ENCODE data around the gene ADGRG3.

Gene ADGRG3

GRCh38 chr16:57668263-57668571 lies at the start of gene ADGRG3:
Gene ADGRG3 (plus strand): TSS chr16:57668306. CDS start chr16:57668348, 42 bp downstream.
- DNase-seq: no peak

GRCh38 chr16:57619133-57619605 lies 48.9 kb upstream of the ADGRG3 start:
- DNase-seq: no peak

GRCh38 chr16:57619606-57620334 lies 48.3 kb upstream of the ADGRG3 start:
- DNase-seq: no peak

- no peak for DNase-seq
Measured at GRCh38 chr16:57620335-57621231, 47.5 kb upstream of the ADGRG3 start.

GRCh38 chr16:57621521-57622271 lies 46.4 kb upstream of the ADGRG3 start:
- no peak for DNase-seq

GRCh38 chr16:57622361-57623250 lies 45.5 kb upstream of the ADGRG3 start:
- no peak for DNase-seq

- DNase-seq: no peak
Measured at GRCh38 chr16:57623251-57624043, 44.7 kb upstream of the ADGRG3 start.

GRCh38 chr16:57624044-57624688 lies 43.9 kb upstream of the ADGRG3 start:
- DNase-seq: no peak

GRCh38 chr16:57624806-57625500 lies 43.2 kb upstream of the ADGRG3 start:
- no peak for DNase-seq

GRCh38 chr16:57626420-57627170 lies 41.5 kb upstream of the ADGRG3 start:
- DNase-seq: no peak

GRCh38 chr16:57627184-57627871 lies 40.8 kb upstream of the ADGRG3 start:
- no peak for DNase-seq

- peak; percentile 80 for DNase-seq
Measured at GRCh38 chr16:57628008-57628781, 39.9 kb upstream of the ADGRG3 start, which contains the start of gene ADGRG1. Gene ADGRG1 (plus strand): TSS chr16:57628630. CDS start chr16:57650288, 21,658 bp downstream.

- DNase-seq: no peak
Measured at GRCh38 chr16:57628783-57629293, 39.3 kb upstream of the ADGRG3 start.

GRCh38 chr16:57629516-57630406 lies 38.3 kb upstream of the ADGRG3 start:
- DNase-seq: no peak

- DNase-seq: no peak
Measured at GRCh38 chr16:57630407-57630797, 37.7 kb upstream of the ADGRG3 start.
